GM18870 (cell line): ENCODE data around the gene WDR90.

Source experiments
- ATAC-seq: cut with Tn5 transposase; IDR thresholded peaks from one replicate; pipeline ENCODE4 v1.9.1; 2021; ENCODE audit warnings: moderate library complexity; ENCODE audit not compliant: unreplicated experiment

WDR90 gene

DNA sequence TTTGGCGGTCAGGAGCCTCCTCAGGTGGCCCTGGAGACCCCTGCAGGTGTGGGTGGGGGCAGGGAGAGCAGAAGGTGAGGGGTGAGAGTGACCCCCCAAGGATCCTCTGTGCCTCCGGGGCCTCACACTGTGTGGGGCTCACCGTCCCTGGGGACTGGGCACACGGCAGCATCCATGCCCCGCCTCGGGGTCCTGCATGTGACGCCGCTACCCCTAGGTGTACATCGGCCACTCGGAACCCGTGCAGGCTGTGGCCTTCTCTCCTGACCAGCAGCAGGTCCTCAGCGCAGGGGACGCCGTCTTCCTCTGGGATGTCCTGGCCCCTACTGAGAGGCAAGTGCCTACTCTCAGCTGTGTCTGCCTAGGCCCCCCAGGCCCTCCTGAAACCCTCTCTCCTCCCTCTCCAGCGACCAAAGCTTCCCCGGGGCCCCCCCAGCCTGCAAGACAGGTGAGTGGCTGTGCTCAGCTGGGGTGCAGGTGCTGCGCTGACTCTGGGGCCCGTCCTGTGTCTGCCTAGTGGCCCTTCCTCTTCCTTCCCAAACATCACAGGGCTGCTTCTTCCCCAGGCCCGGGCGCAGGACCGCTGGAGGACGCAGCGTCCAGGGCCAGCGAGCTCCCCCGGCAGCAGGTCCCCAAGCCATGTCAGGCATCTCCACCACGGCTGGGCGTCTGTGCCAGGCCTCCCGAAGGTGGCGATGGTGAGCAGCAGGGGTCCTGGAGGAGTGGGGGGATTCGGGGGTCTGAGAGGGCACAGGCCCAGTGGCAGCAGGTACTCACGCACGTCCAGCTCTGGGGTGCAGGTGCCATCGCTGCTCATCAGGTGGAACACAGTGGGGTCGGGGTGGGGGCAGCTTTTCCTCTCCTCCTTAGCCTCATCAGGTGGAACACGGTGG, 9.8 kb downstream of the WDR90 start:
- ATAC-seq, result no peak

GRCh38 chr16:659618-660017, 10.5 kb downstream of the WDR90 start:
- ATAC-seq, result no peak

- no peak for ATAC-seq
These were observed 10.9 kb downstream of the WDR90 start for GRCh38 chr16:660132-660458.

GRCh38 chr16:660459-661183, 11.5 kb downstream of the WDR90 start:
- no peak for ATAC-seq

DNA sequence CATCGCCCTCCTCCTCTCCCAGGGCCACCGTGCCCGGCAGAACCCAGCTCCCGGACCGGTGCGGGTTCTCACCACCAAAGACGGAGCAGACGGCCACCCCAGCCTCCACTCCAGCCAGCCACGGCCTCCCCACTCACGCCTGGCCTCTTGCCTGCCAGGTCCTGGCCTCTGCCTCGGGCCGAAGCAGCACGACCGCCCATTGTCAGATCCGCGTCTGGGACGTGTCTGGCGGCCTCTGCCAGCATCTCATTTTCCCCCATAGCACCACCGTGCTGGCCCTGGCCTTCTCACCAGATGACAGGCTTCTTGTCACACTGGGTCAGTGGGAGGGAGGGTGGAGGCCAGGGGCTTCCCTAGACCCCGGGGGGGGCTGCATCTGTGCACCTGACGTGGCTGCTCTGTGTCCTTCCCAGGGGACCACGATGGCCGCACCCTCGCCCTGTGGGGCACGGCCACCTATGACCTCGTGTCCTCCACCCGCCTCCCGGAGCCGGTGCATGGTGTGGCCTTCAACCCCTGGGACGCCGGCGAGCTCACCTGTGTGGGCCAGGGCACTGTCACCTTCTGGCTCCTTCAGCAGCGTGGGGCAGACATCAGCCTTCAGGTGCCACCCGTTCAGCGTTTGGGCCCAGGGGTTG, 12.1 kb downstream of the WDR90 start:
- no peak for ATAC-seq

DNA sequence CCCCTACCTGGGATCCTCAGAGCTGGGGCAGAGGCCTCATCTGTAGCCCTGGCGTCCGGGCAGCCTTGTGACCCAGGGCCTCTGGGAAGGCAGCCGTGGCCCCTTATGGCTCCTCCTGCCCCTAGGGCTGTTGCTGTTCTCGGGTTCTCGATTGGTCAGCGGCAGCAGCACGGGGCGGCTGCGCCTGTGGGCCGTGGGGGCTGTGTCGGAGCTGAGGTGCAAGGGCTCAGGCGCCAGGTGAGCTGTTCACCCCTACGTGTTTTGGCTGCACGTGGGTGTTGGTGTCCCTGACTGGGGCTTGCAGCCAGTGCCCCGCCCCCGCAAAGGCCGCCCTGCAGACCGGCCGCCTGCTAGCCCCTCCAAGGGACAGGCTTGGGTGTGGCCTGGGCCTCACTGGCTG, 12.9 kb downstream of the WDR90 start:
- no peak for ATAC-seq

DNA sequence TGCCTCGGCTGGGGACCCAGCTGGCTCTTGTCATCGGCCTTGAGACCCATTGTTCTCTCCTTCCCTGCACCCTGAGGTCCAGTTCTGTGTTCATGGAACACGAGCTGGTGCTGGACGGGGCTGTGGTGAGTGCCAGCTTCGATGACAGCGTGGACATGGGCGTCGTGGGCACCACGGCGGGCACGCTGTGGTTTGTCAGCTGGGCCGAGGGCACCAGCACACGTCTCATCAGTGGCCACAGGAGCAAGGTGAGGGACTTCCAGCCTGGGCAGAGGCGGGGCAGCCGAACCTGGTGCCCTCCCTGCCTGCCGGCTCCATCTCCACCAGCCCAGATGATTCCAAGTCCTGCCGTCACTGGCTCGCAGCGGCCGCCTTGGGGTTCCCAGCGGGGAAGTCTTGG, 13.4 kb downstream of the WDR90 start:
- ATAC-seq, result no peak

- no peak for ATAC-seq
These were observed 17.4 kb downstream of the WDR90 start for GRCh38 chr16:666572-666971.

DNA sequence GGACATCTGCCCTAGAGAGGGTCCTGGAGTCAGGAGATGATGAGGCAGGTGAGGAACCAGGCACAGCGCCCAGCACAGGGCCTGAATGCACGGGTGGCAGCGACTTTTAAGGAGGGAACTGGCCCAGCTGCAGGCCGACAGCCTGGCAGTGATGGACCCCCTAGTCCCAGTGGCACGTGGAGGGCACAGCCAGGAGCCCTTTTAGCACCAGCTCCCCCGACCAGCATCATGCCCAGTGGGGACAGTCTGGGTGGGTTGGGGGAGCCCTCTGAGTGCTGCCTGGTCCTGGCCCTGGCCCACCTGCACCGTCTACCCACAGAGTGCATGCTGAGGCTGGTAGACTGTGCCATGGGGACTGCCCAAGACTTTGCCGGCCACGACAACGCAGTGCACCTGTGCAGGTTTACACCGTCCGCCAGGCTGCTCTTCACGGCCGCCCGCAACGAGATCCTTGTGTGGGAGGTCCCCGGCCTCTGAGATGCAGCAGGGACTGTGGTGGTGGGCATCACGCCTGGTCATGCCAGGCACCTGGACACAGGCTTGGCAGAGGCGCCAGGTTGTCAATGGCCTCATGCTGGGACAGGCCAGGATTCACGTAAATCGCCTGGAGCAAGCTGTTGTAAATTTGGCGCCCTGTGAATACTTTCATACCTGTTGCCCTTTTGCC, 18.1 kb downstream of the WDR90 start:
- ATAC-seq, result no peak

- ATAC-seq, result no peak
These were observed 18.8 kb downstream of the WDR90 start, which contains the start of gene RHOT2 for GRCh38 chr16:667780-668518. Gene RHOT2 (plus strand): TSS chr16:668132. CDS start chr16:668200, 68 bp downstream.

- ATAC-seq, result no peak
These were observed 19.5 kb downstream of the WDR90 start for GRCh38 chr16:668519-669171.

DNA sequence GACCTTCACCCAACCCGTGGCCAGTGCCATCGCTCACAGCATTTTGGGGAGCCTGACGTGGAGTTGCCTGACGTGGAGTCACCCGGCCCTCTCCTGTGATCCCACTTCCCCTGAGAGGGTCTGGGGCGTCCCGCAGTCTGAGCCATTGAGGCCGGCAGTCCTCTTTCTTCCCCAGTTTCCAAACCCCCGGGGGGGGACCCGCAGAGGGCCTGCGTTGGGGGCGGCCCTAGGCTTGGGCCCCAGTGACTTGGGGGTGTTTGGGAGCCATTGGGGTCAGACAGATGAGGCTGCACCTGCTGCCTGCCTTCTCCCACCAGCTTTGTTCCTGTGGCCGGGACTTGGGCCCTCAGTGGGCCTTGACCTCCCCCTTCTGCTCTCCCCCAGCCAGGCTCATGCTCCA, 20.5 kb downstream of the WDR90 start:
- no peak for ATAC-seq

- ATAC-seq, result no peak
These were observed 21.6 kb downstream of the WDR90 start for GRCh38 chr16:670485-671352.

- no peak for ATAC-seq
These were observed 22.4 kb downstream of the WDR90 start for GRCh38 chr16:671353-672131.

GRCh38 chr16:672371-672770, 23.2 kb downstream of the WDR90 start:
- no peak for ATAC-seq

- no peak for ATAC-seq
These were observed 23.7 kb downstream of the WDR90 start for GRCh38 chr16:672851-673250.

- ATAC-seq, result no peak
These were observed 24.3 kb downstream of the WDR90 start for GRCh38 chr16:673399-673991.
